GM10248 (cell line): ENCODE data around the gene CACNA1B.

Source experiments
- CTCF ChIA-PET: fragments of 300-600 bp; sonication (Branson Sonifier 250); formaldehyde crosslinking; extraction: SDS; loops from one replicate; lab custom pipeline; 2021; ENCODE audit warnings: antibody characterized with exemption; lab: Yijun Ruan, JAX
- POLR2A ChIA-PET: fragments of 350-650 bp; sonication (Branson Sonifier 250); formaldehyde crosslinking; extraction: SDS; loops from one replicate; lab custom pipeline; 2020; ENCODE audit warnings: antibody characterized with exemption; lab: Yijun Ruan, JAX
- DNase-seq: peaks from one replicate; pipeline ENCODE4 v3.0.0; 2012; ENCODE audit errors: extremely low spot score
- TF ChIP-seq, protein P1 (sequence below): IDR thresholded peaks from 2 replicates; pipeline ENCODE4 v1.5.1; 2012; ENCODE audit warnings: mild to moderate bottlenecking, low read depth; ENCODE audit errors: extremely low read depth, missing control alignments, control extremely low read depth

Gene CACNA1B

DNA sequence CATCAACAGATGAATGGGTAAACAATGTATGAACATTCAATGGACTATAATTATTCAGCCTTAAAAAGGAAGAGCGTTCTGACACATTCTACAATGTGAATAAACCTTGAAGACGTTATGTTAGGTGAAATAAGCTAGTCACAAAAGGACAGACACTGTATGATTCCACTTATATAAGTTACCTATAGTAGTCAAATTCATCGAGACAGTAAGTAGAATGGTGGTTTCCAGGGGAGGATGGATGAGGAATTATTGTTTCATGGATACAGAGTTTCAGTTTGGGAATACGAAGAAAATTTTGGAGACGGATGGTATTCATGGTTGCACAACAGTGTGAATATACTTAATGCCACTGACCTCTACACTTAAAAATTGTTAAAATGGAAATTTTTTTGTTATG, 216.4 kb downstream of the CACNA1B start:
- DNase-seq, result no peak
- ChIA-PET POLR2A (no interaction called here), CTCF (no interaction called here)
- TF ChIP-seq, protein P1, sequence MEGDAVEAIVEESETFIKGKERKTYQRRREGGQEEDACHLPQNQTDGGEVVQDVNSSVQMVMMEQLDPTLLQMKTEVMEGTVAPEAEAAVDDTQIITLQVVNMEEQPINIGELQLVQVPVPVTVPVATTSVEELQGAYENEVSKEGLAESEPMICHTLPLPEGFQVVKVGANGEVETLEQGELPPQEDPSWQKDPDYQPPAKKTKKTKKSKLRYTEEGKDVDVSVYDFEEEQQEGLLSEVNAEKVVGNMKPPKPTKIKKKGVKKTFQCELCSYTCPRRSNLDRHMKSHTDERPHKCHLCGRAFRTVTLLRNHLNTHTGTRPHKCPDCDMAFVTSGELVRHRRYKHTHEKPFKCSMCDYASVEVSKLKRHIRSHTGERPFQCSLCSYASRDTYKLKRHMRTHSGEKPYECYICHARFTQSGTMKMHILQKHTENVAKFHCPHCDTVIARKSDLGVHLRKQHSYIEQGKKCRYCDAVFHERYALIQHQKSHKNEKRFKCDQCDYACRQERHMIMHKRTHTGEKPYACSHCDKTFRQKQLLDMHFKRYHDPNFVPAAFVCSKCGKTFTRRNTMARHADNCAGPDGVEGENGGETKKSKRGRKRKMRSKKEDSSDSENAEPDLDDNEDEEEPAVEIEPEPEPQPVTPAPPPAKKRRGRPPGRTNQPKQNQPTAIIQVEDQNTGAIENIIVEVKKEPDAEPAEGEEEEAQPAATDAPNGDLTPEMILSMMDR, result no peak

DNA sequence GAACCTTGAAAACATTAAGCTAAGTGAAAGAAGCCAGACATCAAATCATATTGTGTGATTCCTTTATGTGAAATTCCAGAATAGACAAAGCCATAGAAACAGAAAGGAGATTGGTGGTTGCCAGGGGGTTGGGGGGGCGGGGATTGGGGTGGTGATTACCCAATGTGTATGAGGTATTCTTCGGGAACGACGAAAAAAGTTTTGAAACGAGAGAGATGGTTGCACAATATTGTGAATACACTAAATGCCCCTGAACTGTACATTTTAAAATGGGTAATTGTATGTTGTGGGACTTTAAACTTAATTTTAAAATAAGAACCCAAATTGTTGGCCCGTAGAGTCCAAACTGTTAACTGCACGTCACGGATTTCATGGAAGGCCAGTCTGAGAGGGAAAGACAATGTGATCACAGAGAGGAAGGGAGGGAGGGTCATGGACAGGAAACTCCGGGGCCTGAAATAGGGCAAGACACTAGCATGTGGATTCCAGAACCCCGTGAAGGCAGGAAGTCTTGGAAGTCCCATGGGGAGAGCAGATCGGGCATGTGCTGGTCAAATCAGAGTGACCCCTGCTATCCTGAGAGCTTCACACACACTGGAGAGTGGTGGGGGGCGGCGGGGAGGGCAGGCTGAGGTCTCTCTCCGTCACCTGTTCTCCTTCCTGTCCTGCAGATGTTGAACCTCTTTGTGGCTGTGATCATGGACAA, 218.4 kb downstream of the CACNA1B start:
- DNase-seq, result no peak
- TF ChIP-seq, protein P1, result no peak
- ChIA-PET POLR2A (no interaction called here), CTCF (no interaction called here)

DNA sequence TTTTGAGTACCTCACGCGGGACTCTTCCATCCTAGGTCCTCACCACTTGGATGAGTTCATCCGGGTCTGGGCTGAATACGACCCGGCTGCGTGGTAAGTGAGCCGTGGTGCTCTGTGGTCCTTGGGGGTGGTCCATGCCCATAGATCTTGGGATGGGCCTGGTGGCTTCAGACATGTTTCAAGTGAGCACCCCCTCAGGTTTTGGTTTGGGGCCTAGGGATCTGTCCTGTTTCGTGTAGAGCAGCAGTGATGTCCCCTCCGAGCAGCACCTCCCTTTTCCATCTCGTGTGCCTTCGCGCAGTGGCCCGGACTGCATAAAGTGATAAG, 218.9 kb downstream of the CACNA1B start:
- TF ChIP-seq, protein P1, result no peak
- ChIA-PET POLR2A (no interaction called here), CTCF (no interaction called here)
- no peak for DNase-seq

DNA sequence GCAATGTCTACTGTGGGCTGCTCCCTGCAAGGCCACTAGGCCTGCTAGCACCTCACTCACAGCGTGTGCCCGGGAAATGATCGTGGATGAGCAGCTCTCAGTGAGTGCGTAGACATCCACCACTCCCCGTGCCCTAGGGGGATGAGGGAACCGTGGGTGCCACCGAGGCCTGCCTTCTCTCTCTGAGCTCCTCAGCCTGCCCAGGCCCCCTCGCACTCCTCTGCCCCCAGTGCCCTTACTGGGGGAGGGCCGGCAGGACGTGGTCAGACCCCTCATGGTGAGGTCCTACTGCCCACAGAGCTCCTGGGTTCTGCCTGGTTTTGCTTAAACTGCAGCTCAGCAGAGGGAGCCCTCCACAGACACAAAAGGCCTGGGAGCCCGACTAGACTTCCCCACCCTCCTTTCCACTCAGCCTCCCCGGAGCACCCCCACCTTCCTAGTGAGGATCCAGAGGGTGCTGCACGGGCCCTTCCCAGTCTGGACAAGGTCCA, 220.0 kb downstream of the CACNA1B start:
- CTCF ChIA-PET, result no interaction called here
- POLR2A ChIA-PET, result no interaction called here
- TF ChIP-seq, protein P1, result no peak

DNA sequence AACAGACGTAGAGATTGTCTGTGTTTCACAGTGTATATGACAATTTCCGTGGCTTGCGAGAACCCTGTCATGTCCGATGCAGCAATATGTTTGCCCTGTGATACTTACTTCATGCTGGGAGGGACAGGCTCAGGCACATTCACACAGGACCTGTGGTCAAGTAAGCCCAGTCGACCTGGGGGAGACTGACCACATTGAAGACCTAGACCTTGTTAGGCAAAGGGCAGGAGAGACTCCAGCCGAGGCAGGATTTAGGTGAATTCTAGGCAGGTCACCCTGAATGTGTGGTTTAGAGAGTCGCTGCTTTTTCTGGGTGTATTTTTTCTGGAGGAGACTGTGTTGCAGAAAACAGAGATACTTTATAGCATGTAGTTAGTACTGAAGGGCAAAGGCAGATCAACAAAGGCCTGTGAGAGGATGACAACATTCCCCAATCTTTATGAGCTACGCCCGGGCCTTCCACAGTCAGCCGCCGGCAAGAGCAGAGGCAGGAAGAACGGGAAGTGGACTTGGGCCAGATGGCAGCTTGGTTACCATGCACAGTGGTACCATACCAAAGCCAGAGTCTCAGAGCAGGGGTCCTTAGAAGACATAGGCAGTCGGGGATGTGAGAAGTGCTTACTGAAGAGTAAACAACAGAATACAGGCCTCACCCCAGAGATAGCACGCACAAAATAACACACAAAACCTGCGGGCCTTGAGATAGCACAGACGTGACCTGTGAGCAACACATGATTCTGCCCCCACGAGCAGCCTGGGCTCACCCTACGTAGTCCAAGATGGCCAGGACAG, 220.7 kb downstream of the CACNA1B start:
- TF ChIP-seq, protein P1, result no peak
- POLR2A ChIA-PET, result no interaction called here
- CTCF ChIA-PET, result no interaction called here
- DNase-seq, result no peak

More for the DNA sequence above, 220.0 kb downstream of the CACNA1B start:
- DNase-seq, result no peak

DNA sequence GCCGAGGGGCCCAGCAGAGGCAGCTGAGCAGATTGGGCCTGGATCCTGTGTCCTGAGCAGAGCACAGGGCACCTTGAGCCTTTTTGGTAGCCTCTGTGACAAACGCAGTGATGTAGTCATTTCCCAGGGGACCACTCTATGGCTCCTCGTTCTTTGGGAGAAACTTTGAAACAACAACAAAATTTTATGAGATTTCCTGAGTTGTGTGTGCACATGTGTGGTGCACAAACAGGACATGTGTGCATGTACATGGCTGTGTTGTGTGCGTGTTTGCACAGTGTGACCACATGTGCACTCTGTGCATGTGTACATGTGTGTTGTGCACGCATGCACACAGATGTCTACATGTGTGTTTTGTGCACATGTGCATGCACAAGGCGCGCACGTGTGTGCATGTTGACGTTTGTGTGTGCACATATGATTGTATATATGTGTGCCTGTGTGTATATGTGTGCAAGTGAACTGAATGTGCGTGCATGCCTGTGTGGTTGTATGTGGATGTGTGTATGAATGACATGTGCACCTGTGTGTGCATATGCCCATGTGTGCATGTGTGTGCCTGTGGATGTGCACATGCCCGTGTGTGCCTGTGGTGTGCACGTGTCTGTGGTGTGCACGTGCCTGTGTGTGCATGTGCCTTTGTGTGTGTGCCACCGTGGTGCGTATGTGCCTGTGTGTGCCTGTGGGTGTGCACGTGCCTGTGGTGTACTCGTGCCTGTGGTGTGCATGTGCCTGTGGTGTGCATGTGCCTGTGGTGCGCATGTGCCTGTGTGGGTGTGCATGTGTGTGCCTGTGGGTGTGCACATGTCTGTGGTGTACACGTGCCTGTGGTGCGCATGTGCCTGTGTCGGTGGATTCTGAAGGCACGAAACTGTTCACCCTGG, 221.6 kb downstream of the CACNA1B start:
- DNase-seq, result no peak
- POLR2A ChIA-PET, result no interaction called here

More for the DNA sequence above, 221.6 kb downstream of the CACNA1B start:
- TF ChIP-seq, protein P1, result no peak
- CTCF ChIA-PET, result no interaction called here
